GM12873 (cell line): ENCODE results near the gene CITED4.

Experiments
- CTCF ChIP-seq: IDR thresholded peaks from 2 replicates; pipeline ENCODE4 v1.5.1; 2012; ENCODE audit warnings: low read depth, mild to moderate bottlenecking, moderate library complexity, low read length, control low read depth; ENCODE audit not compliant: insufficient read depth; ENCODE audit errors: missing control alignments

Gene CITED4

GRCh38 chr1:40862008-40862863 lies at the start of gene CITED4:
Gene CITED4 (minus strand): TSS chr1:40862363. CDS start chr1:40862127, 236 bp downstream.
- no peak for TF ChIP-seq CTCF

- TF ChIP-seq CTCF: no peak
Observed at GRCh38 chr1:40911105-40911504, 48.9 kb upstream of the CITED4 start.

- no peak for TF ChIP-seq CTCF
Observed at GRCh38 chr1:40909281-40909680, 47.1 kb upstream of the CITED4 start.

GRCh38 chr1:40908350-40908749 lies 46.2 kb upstream of the CITED4 start:
- TF ChIP-seq CTCF: no peak

- no peak for TF ChIP-seq CTCF
Observed at GRCh38 chr1:40907899-40908298, 45.7 kb upstream of the CITED4 start.

- no peak for TF ChIP-seq CTCF
Observed at GRCh38 chr1:40906781-40907400, 44.7 kb upstream of the CITED4 start.

GRCh38 chr1:40905061-40905460 lies 42.9 kb upstream of the CITED4 start:
- TF ChIP-seq CTCF: no peak
